Heart left ventricle (tissue), 13 donors: ENCODE data around the gene CAPN7.

Experiments used
- CTCF ChIP-seq, 12 donors: fragments of 200-600 bp; sonication (generic) in 4 of 12; IDR thresholded peaks; one replicate each; pipeline versions ENCODE4 v1.5.0 to v1.8.0; 2018 to 2022; ENCODE audit warnings: antibody characterized with exemption in 12 of 12, mild to moderate bottlenecking in 5 of 12
- POLR2A ChIP-seq, 2 donors: fragments of 450-650 bp; IDR thresholded peaks; one replicate each; pipeline ENCODE4 v1.6.1; 2017; ENCODE audit warnings: antibody characterized with exemption in 2 of 2, mild to moderate bottlenecking in 2 of 2, moderate library complexity in 2 of 2
- donor health status: ischemic (EF 13 %, LVEDD 7.1; RV severe dilation, severe dysfunction).
- donor health status: DM: no; HTN: yes; CAD: no.
- donor health status: DM: no; HTN: no; CAD: no.
- donor health status: ischemic (EF 25% LVEDD 6.9; RV normal size, moderate dysfunction).
- donor health status: ischemic (EF 25% LVEDD 5.7; RV mildly dilated, moderate dysfunction).
- donor health status: ischemic (EF 35%, LVEDD 5.7; RV mildly dilated, moderate dysfunction).
- donor health status: nonischemic (EF 11% LVEDD 7.7; RV severe dilation, severe dysfunction).
- donor health status: DM: yes; HTN: yes; CAD: no.
- donor health status: PGD.
- donor health status: ischemic (EF 29% LVEDD 5.4; RV normal size, mild dysfunction).
- donor health status: nonischemic (EF 23%, LVEDD 6.1; RV moderate dilation, normal function).

GRCh38 chr3:15266510-15267376, 60.7 kb downstream of the CAPN7 start:
- TF ChIP-seq CTCF (IDR thresholded peaks at IDR 0.05) (no peak), POLR2A (IDR thresholded peaks at IDR 0.05) (no peak)
